ENCODE results near the gene MAGI3. TPM values are rescaled to one million over a fixed set of nuclear protein-coding genes. Genes with fewer than 3 reads are reported as not detected.

The MAGI3 gene
- total RNA-seq, 2 donors from 2014 or later: 8.0 to 11.2 TPM

DNA sequence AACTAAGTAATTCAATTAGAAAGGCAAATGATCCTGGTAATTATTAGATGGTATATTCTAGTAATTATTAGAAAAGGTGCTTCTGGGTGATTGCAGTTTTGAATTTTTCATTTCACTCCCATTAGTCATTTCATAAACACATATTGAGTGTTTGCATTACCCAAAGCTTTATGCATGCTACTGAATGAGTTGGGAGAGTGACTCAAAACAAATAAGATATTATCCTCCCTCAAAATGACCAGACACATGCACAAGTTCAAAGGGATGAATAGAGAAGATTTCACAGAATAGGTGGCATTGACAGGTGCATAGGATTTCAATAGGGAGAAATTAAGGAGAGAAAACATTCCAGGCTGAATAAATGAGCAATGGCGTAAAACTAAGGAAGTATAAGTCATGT is 284.3 kb downstream of the MAGI3 start:
- H3K36me3 Mint-ChIP-seq (ENCODE audit: low read depth): peaks cover 3% of the 10 kb centered on the region
- no peak overlapping the region for H3K4me3 Mint-ChIP-seq
- H3K9me3 ChIP-seq (ENCODE audit: control insufficient read depth, low read length, poor library complexity, severe bottlenecking): no peaks in the 10 kb centered on the region
- H3K27me3 Mint-ChIP-seq: no peaks in the 10 kb centered on the region
- H3K4me1 Mint-ChIP-seq: peaks cover 12% of the 10 kb centered on the region
- DNase-seq (no peak), ATAC-seq (no peak)
- peak overlapping the region; percentile 39 for H3K27ac Mint-ChIP-seq

DNA sequence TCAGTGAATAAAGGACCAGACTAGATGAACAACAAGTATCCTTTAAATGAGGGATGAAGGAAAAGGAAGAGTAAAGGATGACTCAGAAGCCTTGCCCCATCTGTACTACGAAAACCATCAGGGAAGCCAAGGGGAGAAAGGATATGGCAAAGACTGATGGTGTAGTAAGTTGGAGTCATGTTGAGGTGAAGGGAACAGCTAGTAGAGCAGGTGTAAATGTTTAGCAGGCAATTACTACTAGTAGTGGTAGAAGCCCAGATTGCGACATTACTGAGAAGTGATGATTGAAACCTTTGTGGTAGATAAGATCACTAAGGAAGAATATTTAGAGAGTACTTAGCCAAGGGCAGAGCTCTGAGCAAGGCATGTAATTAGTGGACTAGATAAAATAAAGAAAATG is 285.0 kb downstream of the MAGI3 start:
- DNase-seq: no peak
- Mint-ChIP-seq H3K4me3 (no peak overlapping the region), H3K27ac (peak overlapping the region; percentile 39), H3K27me3 (no peaks in the 10 kb centered on the region), H3K36me3 (ENCODE audit: low read depth) (peaks cover 3% of the 10 kb centered on the region), H3K4me1 (peaks cover 12% of the 10 kb centered on the region)
- ATAC-seq: no peak
- H3K9me3 ChIP-seq (ENCODE audit: control insufficient read depth, low read length, poor library complexity, severe bottlenecking): no peaks in the 10 kb centered on the region

DNA sequence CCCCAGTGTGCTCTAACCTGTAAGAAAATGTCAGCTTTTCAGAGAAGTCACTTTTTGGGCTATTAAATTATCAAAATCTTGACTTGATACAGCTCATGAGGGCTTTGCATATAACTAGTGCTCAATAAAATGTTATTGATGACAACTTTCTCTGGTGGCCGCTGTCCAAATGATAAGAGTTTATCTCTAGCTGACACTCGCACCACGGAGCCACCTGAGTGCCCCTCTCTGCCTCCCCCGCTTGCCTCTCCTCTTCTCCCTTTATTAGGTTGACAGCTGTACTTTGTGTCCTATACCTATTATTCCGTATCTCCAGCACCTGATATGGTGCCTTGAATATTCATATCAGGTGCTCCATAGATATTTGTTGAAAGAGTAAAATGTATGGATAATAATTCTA is 286.2 kb downstream of the MAGI3 start:
- no peak for ATAC-seq
- no peak for DNase-seq
- Mint-ChIP-seq H3K27ac (peak overlapping the region; percentile 19), H3K27me3 (no peaks in the 10 kb centered on the region), H3K4me3 (no peak overlapping the region), H3K36me3 (ENCODE audit: low read depth) (peaks cover 3% of the 10 kb centered on the region), H3K4me1 (peaks cover 14% of the 10 kb centered on the region)
- no peaks in the 10 kb centered on the region for H3K9me3 ChIP-seq (ENCODE audit: control insufficient read depth, low read length, poor library complexity, severe bottlenecking)

DNA sequence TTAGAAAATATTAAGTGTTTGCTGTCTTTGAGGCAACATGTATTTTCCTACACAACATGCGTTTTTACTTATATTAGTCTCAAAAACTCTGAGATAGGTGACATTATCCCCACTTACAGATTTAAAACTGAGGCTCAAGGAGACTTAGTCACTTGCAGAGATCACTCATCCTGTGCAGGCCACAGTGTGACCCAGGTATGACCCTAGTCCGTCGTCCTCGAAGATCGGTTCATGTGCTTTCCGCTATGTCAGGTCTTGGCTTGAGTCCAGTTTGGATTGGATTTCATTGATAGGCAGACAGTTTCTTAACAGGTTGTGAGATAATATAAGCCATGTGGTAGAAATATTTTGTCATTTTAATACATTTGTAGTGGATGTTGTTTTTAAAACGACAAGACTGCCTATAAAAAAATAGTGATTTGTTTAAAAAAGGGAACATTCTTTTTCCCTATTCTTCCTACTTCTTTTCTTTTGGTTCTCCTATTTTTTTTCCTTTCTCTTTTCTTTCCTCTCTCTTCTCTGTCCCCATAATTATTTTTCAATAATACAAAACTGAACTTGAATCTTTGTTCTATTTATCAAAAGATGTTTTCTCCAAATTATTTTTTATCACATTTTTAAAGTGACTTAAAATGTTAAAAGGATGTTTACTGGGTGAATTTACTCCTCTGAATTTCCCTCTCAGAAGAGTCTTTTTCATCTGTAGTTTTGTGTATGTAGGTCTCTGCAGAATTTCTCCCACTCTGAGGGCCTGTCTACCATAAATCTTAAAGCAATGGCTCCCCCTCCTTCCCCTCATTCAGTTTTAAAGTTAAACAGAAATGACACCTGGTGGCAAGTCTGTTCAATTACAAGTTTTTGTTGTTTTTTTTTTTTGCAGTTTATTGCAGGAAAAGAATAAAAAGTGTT is 287.2 kb downstream of the MAGI3 start:
- Mint-ChIP-seq H3K27ac (peak overlapping the region; percentile 19), H3K4me1 (peaks cover 11% of the 10 kb centered on the region), H3K27me3 (no peaks in the 10 kb centered on the region), H3K36me3 (ENCODE audit: low read depth) (no peaks in the 10 kb centered on the region), H3K4me3 (no peak overlapping the region)
- peak; percentile 40 for ATAC-seq
- DNase-seq: no peak
- H3K9me3 ChIP-seq (ENCODE audit: control insufficient read depth, low read length, poor library complexity, severe bottlenecking): no peaks in the 10 kb centered on the region

DNA sequence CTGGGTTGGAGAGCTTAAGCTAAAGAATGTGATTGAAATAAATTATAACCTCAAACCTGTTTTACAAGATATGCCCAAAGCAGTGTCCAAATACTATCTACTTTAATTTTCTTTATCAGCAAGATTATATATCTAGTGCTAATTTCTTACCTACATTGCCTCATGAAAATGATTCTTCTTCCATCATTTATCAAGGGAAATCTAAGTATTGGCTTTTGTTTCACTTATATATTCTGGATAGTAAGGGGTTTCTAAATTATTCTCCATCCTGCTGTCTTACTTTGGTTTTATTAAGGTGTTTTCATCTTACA is 287.8 kb downstream of the MAGI3 start:
- ATAC-seq (no peak), DNase-seq (no peak)
- H3K9me3 ChIP-seq (ENCODE audit: control insufficient read depth, low read length, poor library complexity, severe bottlenecking): no peaks in the 10 kb centered on the region
- Mint-ChIP-seq H3K27me3 (no peaks in the 10 kb centered on the region), H3K36me3 (ENCODE audit: low read depth) (peaks cover 4% of the 10 kb centered on the region), H3K4me3 (no peak overlapping the region), H3K27ac (no peak overlapping the region), H3K4me1 (peaks cover 11% of the 10 kb centered on the region)

DNA sequence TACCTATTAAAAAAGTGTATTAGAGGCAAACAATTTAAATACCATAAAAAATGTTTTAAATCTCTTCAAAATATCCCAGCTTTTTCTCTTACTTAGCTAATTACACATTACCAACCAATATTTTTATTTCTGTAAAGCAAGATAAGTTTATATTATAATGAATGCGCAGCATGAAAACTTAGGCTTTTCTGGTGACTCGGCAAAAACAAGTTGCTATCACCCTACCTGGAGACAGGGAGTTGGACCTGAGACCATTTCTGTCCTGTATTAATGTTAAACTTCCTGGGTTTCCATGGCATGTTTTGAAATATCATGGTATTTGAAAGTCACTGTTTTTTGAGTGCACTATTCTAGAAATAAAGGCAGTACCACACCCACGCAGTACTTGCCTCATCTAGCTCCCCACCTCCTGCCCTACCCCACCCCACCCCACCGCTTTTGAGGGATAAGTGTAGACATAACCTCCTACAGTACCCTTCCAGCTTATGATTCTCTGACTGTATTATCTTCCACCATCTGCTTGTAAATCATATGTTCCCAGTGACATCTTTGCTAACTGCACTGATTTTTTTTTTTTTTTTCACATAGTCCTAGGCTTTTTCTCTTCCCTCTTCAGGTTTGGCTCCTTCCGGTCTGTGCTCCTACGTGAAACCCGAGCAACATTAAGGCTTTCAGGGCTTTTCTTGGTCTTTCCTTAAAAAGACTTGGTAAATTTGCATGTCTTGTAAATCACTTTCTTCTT is 291.5 kb downstream of the MAGI3 start:
- no peak for ATAC-seq
- peaks cover 9% of the 10 kb centered on the region for H3K36me3 Mint-ChIP-seq (ENCODE audit: low read depth)

DNA sequence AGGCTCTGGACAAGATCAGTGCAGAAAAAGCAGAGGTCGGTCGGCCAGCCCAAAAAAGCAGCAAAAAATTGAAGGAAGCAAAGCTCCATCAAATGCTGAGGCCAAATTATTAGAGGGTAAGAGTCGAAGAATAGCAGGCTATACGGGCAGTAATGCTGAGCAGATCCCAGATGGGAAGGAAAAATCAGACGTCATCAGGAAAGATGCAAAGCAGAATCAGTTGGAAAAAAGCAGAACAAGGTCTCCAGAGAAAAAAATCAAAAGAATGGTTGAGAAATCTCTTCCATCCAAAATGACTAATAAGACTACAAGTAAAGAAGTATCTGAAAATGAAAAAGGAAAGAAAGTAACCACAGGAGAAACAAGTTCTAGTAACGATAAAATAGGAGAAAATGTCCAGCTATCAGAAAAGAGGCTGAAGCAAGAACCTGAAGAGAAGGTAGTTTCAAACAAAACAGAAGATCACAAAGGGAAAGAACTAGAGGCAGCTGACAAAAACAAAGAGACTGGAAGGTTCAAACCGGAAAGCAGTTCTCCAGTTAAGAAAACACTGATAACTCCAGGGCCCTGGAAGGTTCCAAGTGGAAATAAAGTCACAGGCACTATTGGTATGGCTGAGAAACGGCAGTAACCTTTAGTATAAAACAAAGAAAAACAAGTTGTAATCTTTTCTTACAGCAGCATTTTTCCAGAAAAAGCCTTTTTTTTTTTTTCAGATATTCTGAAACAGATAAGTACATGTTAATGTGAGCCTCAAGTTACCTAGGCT is 293.3 kb downstream of the MAGI3 start:
- H3K9me3 ChIP-seq (ENCODE audit: control insufficient read depth, low read length, poor library complexity, severe bottlenecking): no peaks in the 10 kb centered on the region
- peaks cover 4% of the 10 kb centered on the region for H3K4me1 Mint-ChIP-seq
- H3K27me3 Mint-ChIP-seq: no peaks in the 10 kb centered on the region
- DNase-seq (no peak), ATAC-seq (no peak)
- no peak overlapping the region for H3K4me3 Mint-ChIP-seq
- H3K27ac Mint-ChIP-seq: no peak overlapping the region
- H3K36me3 Mint-ChIP-seq (ENCODE audit: low read depth): peaks cover 9% of the 10 kb centered on the region

More for the DNA sequence above, 291.5 kb downstream of the MAGI3 start:
- no peak for DNase-seq
- Mint-ChIP-seq H3K4me1 (peaks cover 6% of the 10 kb centered on the region), H3K27ac (no peak overlapping the region), H3K27me3 (no peaks in the 10 kb centered on the region), H3K4me3 (no peak overlapping the region)
- H3K9me3 ChIP-seq (ENCODE audit: control insufficient read depth, low read length, poor library complexity, severe bottlenecking): no peaks in the 10 kb centered on the region

DNA sequence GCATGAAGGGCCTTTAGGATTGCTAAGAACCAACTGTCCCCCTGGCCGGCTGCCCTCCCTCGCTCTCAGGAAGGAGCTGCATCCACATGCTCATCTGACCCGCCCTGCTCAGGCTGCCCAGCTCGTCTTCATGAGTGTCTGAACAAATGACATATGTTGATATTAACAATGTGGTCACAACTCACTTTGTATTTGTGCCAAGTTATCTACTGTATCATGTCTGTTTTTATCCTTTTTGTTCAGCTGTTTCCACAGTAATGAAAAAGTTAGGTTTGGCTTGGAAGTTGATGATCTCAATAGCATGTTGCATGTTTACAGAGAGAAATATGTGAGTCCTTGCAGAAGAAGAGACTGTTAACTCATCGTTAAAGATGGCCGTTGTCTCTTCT is 293.8 kb downstream of the MAGI3 start:
- no peak overlapping the region for H3K4me3 Mint-ChIP-seq
- no peak overlapping the region for H3K27ac Mint-ChIP-seq
- peaks cover 4% of the 10 kb centered on the region for H3K4me1 Mint-ChIP-seq
- no peaks in the 10 kb centered on the region for H3K9me3 ChIP-seq (ENCODE audit: control insufficient read depth, low read length, poor library complexity, severe bottlenecking)
- H3K27me3 Mint-ChIP-seq: no peaks in the 10 kb centered on the region
- DNase-seq: no peak
- ATAC-seq: no peak
- H3K36me3 Mint-ChIP-seq (ENCODE audit: low read depth): peaks cover 9% of the 10 kb centered on the region

DNA sequence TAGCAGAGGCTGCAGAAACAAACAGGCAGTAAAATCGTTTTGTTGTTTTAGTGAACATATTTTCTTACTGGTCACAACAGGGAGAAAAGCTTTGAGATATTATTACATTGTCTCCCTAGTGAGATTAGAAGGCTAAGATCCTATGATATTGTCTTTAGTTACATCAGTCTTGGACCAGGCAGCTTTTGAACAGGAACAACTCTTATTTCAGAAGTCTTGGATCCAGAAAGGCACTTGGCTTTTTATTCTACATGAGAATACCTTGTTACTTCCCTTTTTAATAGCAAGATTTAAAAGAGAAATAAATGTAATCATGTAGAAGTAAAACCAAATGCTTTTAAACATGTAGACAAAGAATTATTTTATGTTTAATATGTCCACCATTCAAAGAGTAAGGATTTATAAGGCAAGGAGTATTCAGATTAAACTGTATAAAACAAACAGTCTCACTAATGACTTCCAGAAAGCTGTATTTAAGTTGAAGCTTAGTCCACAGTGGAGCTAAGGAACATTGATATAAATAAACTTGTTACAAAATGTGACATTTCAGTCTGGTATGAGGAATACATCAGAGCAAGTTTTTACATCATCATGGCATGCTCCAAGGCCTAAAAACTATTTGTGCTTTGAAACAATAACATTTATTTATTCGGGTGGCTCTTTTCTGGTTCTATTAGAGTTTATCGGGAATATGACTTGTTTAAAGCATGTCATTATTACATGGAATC is 296.7 kb downstream of the MAGI3 start:
- Mint-ChIP-seq H3K4me1 (peaks cover 2% of the 10 kb centered on the region), H3K27ac (no peak overlapping the region), H3K4me3 (no peak overlapping the region), H3K36me3 (ENCODE audit: low read depth) (peaks cover 9% of the 10 kb centered on the region), H3K27me3 (no peaks in the 10 kb centered on the region)
- no peak for ATAC-seq
- DNase-seq: no peak
- H3K9me3 ChIP-seq (ENCODE audit: control insufficient read depth, low read length, poor library complexity, severe bottlenecking): no peaks in the 10 kb centered on the region

DNA sequence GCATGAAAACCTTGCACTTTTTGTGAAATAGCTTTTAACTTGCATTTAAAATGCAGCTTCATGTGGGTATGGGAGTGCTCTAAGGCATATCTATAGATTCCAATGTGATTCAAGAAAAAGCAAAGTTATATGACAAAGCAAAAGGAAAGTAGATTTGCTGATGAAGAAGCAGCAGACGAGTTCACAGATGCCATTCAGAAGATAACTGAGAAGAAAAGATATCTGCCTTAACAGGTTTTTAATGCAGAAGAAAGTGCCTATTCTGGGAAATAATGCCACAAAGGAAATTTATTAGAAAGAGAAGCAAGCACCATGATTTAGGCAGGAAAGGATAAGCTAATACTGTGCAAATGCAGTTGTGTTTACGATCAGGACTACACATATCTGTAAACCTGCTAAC is 300.9 kb downstream of the MAGI3 start:
- Mint-ChIP-seq H3K4me3 (no peak overlapping the region), H3K36me3 (ENCODE audit: low read depth) (peaks cover 4% of the 10 kb centered on the region), H3K27ac (no peak overlapping the region), H3K4me1 (no peaks in the 10 kb centered on the region), H3K27me3 (no peaks in the 10 kb centered on the region)
- no peak for ATAC-seq
- no peak for DNase-seq
- H3K9me3 ChIP-seq (ENCODE audit: control insufficient read depth, low read length, poor library complexity, severe bottlenecking): no peaks in the 10 kb centered on the region

DNA sequence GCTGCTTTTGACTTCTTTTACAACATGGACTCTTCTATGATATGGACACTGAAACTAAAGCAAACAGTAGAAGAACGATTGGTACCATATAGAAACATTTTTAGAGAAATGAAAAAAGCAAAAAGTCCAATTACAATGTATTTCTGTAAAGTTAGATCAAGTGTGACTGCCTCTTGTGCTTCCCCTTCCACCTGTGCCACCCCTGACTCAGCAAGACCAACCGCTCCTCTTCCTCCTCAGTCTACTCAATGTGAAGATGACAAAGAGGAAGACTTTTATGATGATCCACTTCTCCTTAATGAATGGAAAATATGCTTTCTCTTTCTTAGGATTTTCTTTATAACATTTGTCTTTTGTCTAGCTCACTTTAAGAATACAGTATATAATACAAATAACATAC is 302.0 kb downstream of the MAGI3 start:
- Mint-ChIP-seq H3K27me3 (no peaks in the 10 kb centered on the region), H3K27ac (no peak overlapping the region), H3K4me1 (no peaks in the 10 kb centered on the region), H3K36me3 (ENCODE audit: low read depth) (peaks cover 4% of the 10 kb centered on the region), H3K4me3 (no peak overlapping the region)
- DNase-seq (no peak), ATAC-seq (no peak)
- H3K9me3 ChIP-seq (ENCODE audit: control insufficient read depth, low read length, poor library complexity, severe bottlenecking): no peaks in the 10 kb centered on the region

DNA sequence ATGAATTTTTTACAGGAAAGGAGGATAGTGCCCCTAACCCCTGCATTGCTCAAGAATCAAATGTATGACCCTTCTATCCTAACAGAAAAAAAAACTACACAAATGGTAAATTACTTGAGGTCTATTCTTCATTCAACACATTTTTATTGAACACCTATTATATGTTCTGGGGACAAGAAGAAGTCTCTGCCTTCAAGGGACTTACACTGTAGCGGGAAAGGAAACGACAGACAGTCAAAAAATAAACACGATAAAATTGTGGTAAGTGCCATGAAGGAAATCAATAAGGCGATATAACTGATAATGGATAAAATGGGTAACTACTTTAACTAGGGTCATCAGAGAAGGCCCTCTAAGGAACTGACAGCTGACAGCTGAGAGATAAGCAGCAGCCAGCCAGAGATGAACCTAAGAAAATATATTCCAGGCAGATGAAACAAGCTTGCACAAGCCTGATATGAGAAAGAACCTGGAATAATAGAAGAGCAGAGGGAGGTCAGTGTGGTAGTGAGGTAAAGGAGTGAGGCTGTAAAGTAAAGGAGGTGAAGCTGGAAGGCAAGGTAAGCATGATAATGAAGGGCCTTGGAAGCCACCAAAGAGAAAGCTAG is 302.6 kb downstream of the MAGI3 start:
- H3K9me3 ChIP-seq (ENCODE audit: control insufficient read depth, low read length, poor library complexity, severe bottlenecking): no peaks in the 10 kb centered on the region
- H3K36me3 Mint-ChIP-seq (ENCODE audit: low read depth): peaks cover 4% of the 10 kb centered on the region
- no peak overlapping the region for H3K27ac Mint-ChIP-seq
- ATAC-seq (no peak), DNase-seq (no peak)
- no peaks in the 10 kb centered on the region for H3K27me3 Mint-ChIP-seq
- no peak overlapping the region for H3K4me3 Mint-ChIP-seq
- no peaks in the 10 kb centered on the region for H3K4me1 Mint-ChIP-seq
